Mesothelial cell of epicardium (in vitro differentiated cells): ENCODE results near the gene SH3TC2. TPM values are rescaled to one million over a fixed set of nuclear protein-coding genes. Genes with fewer than 3 reads are reported as not detected.

Source experiments
- DNase-seq, 2 experiments: peaks; one replicate each; pipeline ENCODE4 v3.0.0; 2021; ENCODE audit warnings: low spot score in 2 of 2; ENCODE audit not compliant: unreplicated experiment in 2 of 2
- H3K27ac Mint-ChIP-seq: 2 replicates; pipeline ENCODE4 v1.8.0; 2021; ENCODE audit warnings: mixed read lengths
- H3K27me3 Mint-ChIP-seq: 2 replicates; pipeline ENCODE4 v1.8.0; 2021; ENCODE audit warnings: low read depth, mixed read lengths
- H3K36me3 Mint-ChIP-seq: 2 replicates; pipeline ENCODE4 v1.8.0; 2021; ENCODE audit warnings: mixed read lengths
- H3K4me1 Mint-ChIP-seq: 2 replicates; pipeline ENCODE4 v1.8.0; 2021; ENCODE audit warnings: mixed read lengths
- H3K4me3 Mint-ChIP-seq: 2 replicates; pipeline ENCODE4 v1.8.0; 2021; ENCODE audit warnings: mild to moderate bottlenecking, moderate library complexity, mixed read lengths
- H3K9me3 Mint-ChIP-seq: 2 replicates; pipeline ENCODE4 v1.8.0; 2021; ENCODE audit warnings: mixed read lengths
- total RNA-seq: library from RNA; stranded (reverse); gene quantifications from 3 replicates; pipeline ENCODE4 v1.2.1, GENCODE V29; 2021
- TF ChIP-seq, protein P1 (sequence below): fragments of 200-600 bp; sonication (generic); IDR thresholded peaks from one replicate; pipeline ENCODE4 v1.5.0; 2021; ENCODE audit warnings: antibody characterized with exemption; ENCODE audit not compliant: unreplicated experiment

Gene SH3TC2
- total RNA-seq, 1 donor from 2014 or later: 5.2 TPM

- H3K9me3 Mint-ChIP-seq: peaks cover 17% of the 10 kb centered on the region
- no peak for DNase-seq
- no peak overlapping the region for H3K27ac Mint-ChIP-seq
- H3K27me3 Mint-ChIP-seq: peaks cover 3% of the 10 kb centered on the region
- TF ChIP-seq, protein P1, sequence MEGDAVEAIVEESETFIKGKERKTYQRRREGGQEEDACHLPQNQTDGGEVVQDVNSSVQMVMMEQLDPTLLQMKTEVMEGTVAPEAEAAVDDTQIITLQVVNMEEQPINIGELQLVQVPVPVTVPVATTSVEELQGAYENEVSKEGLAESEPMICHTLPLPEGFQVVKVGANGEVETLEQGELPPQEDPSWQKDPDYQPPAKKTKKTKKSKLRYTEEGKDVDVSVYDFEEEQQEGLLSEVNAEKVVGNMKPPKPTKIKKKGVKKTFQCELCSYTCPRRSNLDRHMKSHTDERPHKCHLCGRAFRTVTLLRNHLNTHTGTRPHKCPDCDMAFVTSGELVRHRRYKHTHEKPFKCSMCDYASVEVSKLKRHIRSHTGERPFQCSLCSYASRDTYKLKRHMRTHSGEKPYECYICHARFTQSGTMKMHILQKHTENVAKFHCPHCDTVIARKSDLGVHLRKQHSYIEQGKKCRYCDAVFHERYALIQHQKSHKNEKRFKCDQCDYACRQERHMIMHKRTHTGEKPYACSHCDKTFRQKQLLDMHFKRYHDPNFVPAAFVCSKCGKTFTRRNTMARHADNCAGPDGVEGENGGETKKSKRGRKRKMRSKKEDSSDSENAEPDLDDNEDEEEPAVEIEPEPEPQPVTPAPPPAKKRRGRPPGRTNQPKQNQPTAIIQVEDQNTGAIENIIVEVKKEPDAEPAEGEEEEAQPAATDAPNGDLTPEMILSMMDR: no peak
- H3K36me3 Mint-ChIP-seq: peaks cover 13% of the 10 kb centered on the region
- no peak overlapping the region for H3K4me3 Mint-ChIP-seq
- H3K4me1 Mint-ChIP-seq: peaks cover 5% of the 10 kb centered on the region
Observed at GRCh38 chr5:149024943-149025342, 37.9 kb downstream of the SH3TC2 start.

DNA sequence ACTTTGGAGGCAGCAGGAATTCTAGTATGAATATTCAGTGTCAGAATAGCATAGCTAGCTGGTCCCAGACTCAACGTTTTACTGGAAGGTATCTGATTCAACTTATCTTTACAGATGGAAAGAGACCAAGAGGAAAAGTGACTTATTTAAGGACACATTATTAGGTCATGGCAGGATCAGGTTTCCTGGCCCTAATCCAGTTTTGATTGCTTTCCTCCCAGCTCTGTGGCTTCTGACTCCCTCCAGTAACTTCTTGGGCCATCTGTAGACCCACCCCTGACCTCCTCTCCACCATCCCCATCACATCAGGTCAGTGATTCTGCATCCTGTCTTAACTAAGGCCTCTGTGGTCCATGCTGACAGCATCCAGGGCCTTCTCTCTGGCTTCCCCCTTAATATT is 38.4 kb downstream of the SH3TC2 start:
- DNase-seq: no peak
- no peak overlapping the region for H3K27ac Mint-ChIP-seq
- H3K9me3 Mint-ChIP-seq: peaks cover 17% of the 10 kb centered on the region
- TF ChIP-seq, protein P1: no peak
- H3K4me3 Mint-ChIP-seq: no peak overlapping the region
- H3K27me3 Mint-ChIP-seq: peaks cover 3% of the 10 kb centered on the region
- peaks cover 10% of the 10 kb centered on the region for H3K4me1 Mint-ChIP-seq
- peaks cover 13% of the 10 kb centered on the region for H3K36me3 Mint-ChIP-seq

- DNase-seq: no peak
- peaks cover 3% of the 10 kb centered on the region for H3K27me3 Mint-ChIP-seq
- peaks cover 17% of the 10 kb centered on the region for H3K9me3 Mint-ChIP-seq
- H3K36me3 Mint-ChIP-seq: peaks cover 13% of the 10 kb centered on the region
- peaks cover 21% of the 10 kb centered on the region for H3K4me1 Mint-ChIP-seq
- no peak overlapping the region for H3K27ac Mint-ChIP-seq
- TF ChIP-seq, protein P1: no peak
- H3K4me3 Mint-ChIP-seq: no peak overlapping the region
Observed at GRCh38 chr5:149022200-149022599, 40.7 kb downstream of the SH3TC2 start.

DNA sequence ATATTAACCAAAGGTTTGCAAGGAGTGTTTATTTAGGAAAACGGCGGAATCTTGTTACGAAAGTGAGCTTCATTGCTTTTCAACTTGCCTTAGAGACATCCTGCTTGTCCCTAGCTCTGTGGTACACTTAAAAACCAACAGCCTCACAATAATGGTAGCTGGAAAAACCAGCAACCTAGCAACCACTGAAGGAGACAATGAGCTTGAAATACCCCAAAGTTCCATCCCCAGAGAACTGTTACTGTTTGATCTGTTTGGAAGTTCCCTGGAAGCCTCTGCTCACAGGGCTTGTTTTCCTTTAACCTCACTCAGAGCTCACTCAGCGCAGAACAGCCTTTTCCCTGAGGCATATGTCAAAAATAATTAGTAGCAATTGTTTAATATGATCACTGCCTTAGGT is 43.2 kb downstream of the SH3TC2 start:
- peaks cover 3% of the 10 kb centered on the region for H3K27me3 Mint-ChIP-seq

DNA sequence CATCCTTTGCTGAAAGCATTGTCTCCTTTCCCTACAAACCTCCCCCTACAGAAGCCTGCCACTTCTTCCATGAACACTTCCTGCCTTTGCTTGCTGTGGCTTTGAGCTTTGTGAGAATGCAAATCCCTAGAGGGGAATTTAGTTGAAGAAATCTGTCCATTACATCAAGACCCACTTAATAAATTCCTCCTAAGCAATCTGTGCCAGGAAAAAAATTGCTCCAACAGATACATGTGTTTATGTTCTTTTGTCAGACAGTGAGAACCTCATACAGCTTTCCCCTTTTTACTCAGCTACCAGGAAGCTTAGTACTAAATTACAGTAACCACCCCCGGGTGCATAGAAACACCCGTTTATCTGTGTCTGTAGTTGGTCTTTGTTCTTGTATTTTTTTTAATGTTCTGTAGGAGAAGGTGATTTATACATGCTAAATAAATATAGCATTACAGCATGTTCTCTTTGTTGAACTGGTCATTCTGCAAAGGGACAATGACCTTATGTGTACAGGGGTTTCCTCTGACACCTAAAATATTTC is 43.9 kb downstream of the SH3TC2 start:
- peaks cover 13% of the 10 kb centered on the region for H3K36me3 Mint-ChIP-seq
- TF ChIP-seq, protein P1: no peak
- H3K4me3 Mint-ChIP-seq: no peak overlapping the region
- H3K27me3 Mint-ChIP-seq: peaks cover 3% of the 10 kb centered on the region
- no peak overlapping the region for H3K27ac Mint-ChIP-seq
- H3K4me1 Mint-ChIP-seq: peaks cover 16% of the 10 kb centered on the region
- peaks cover 17% of the 10 kb centered on the region for H3K9me3 Mint-ChIP-seq
- no peak for DNase-seq

More for the DNA sequence above, 43.2 kb downstream of the SH3TC2 start:
- Mint-ChIP-seq H3K9me3 (peaks cover 17% of the 10 kb centered on the region), H3K27ac (no peak overlapping the region), H3K4me3 (no peak overlapping the region), H3K4me1 (peaks cover 16% of the 10 kb centered on the region), H3K36me3 (peaks cover 13% of the 10 kb centered on the region)
- TF ChIP-seq, protein P1: no peak
- no peak for DNase-seq

DNA sequence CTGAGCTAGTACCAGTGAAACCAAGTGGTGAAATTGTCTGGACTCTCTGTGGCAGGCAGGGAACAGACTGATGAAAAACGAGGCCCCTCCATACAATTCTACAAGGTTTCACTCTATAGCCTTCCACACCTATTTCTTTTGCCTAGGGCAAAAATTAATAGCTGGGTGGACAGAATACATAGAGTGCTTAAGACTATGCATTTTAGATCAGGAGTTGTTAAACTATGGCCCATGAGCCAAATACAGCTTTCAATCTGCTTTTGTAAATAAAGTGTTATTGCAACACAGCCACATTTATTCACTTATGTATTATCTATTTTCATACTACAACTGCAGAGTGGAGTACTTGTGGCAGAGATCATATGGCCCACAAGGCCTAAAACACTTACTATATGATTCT is 45.2 kb downstream of the SH3TC2 start:
- Mint-ChIP-seq H3K4me1 (peaks cover 16% of the 10 kb centered on the region), H3K27ac (no peak overlapping the region), H3K4me3 (no peak overlapping the region), H3K9me3 (peaks cover 12% of the 10 kb centered on the region), H3K27me3 (peaks cover 3% of the 10 kb centered on the region), H3K36me3 (peaks cover 8% of the 10 kb centered on the region)
- TF ChIP-seq, protein P1: no peak
- no peak for DNase-seq
